ENCODE measurements around the gene ASPHD1.
"Not testable (repeated sequence)": the region's sequence is repeated elsewhere in the genome, so short reads cannot be mapped to it uniquely, and the experiment has no call there.

The ASPHD1 gene

DNA sequence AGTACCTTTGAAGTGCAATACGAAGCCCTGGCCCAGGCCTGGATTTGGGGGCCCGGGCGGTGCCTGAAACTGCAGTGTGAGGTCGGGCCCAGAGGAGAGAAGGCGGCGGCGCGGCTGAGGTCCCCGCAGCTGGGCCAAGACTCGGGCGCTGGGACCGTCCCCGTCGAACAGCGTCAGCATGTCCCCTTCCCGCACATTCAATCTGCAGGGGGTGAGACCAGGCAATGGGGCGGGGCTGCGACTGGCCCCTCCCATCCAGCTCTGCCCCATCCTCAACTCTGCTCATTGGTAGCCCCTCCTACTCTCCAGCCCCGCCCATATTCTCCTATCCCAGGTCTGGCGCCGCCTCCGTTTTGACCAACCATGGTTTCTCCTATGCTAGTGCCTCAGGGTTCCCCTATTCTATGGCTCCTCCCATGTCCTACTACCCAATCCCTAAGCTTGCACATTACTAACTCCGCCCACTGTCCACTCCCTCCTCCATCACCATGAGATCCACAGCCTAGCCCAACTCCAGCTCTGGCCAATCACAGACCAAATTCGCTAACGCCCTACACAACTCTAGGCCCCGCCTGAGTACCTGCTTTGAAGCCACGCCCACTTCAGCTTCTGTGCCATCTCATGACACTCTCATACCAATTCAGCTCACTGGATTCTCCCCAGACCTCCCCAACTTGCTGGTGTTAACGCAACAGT is 22.9 kb upstream of the ASPHD1 start:
- DNase-seq (ENCODE audit: low spot score) = peak; percentile 37

GRCh38 chr16:29878172-29878571 is 22.1 kb upstream of the ASPHD1 start:
- no peak for DNase-seq (ENCODE audit: low spot score)

DNA sequence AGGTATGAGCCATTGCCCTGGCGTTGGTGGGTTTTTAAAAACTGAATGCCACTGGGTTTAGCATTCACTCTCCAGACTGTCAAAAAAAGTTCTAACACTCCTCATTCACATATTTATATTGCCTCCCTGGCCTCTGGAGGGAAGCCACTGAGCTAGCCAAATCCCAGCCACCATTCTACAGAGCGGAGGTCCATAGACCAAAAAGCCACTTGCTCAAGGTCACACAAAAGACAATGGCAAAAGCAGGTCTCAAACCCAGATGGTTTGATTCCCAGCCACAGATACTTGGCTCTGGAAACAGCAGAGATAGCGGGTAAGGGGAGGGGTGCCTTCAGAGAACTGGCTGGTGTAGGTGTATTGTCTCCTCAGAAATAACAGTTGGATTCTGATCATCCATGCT is 19.2 kb upstream of the ASPHD1 start:
- DNase-seq (ENCODE audit: low spot score) = no peak

- DNase-seq (ENCODE audit: low spot score) = no peak
These were observed 16.3 kb upstream of the ASPHD1 start for GRCh38 chr16:29883987-29884386.

DNA sequence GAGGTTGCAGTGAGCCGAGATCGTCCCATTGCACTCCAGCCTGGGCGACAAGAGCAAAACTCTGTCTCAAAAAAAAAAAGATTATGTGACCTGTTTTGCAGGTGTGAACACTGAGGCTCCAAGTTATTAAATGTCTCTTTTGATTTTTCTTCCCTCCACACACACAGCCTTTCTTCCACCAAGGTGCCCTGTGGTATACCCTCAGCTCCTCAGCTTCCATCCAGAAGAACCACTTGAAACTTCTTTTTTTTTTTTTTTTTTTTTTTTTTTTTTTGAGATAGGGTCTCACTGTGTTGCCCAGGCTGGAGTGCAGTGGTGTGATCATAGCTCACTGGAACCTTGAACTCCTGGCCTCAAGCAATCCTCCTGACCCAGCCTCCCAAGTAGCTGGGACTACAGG is 10.9 kb upstream of the ASPHD1 start:
- DNase-seq (ENCODE audit: low spot score) = not testable (repeated sequence)

GRCh38 chr16:29891525-29892457 is 8.5 kb upstream of the ASPHD1 start:
- DNase-seq (ENCODE audit: low spot score) = no peak

GRCh38 chr16:29892458-29892813 is 7.9 kb upstream of the ASPHD1 start:
- DNase-seq (ENCODE audit: low spot score) = no peak

GRCh38 chr16:29893553-29893952 is 6.7 kb upstream of the ASPHD1 start:
- no peak for DNase-seq (ENCODE audit: low spot score)

DNA sequence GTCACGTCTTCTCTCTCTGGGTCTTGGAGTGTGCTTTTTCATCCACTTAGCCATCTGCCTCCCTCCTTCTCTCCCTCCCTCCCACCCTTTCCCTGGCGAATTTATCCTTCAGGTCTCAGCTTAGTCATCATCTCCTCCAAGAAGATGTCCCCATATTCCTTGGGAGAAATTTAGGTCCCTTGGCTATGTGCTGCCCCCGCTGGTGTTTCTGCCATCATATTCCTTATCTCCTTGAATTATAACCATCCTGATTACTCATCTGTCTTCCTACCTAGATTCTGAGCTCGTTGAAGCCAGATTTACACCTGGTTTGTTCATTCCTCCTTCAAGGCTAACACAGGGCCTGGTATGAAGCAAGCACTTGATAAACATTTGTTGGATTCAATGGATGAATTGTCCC is 5.9 kb upstream of the ASPHD1 start:
- no peak for DNase-seq (ENCODE audit: low spot score)

GRCh38 chr16:29896841-29897240 is 3.4 kb upstream of the ASPHD1 start:
- DNase-seq (ENCODE audit: low spot score) = no peak

GRCh38 chr16:29897333-29897732 is 3.0 kb upstream of the ASPHD1 start:
- DNase-seq (ENCODE audit: low spot score) = no peak

DNA sequence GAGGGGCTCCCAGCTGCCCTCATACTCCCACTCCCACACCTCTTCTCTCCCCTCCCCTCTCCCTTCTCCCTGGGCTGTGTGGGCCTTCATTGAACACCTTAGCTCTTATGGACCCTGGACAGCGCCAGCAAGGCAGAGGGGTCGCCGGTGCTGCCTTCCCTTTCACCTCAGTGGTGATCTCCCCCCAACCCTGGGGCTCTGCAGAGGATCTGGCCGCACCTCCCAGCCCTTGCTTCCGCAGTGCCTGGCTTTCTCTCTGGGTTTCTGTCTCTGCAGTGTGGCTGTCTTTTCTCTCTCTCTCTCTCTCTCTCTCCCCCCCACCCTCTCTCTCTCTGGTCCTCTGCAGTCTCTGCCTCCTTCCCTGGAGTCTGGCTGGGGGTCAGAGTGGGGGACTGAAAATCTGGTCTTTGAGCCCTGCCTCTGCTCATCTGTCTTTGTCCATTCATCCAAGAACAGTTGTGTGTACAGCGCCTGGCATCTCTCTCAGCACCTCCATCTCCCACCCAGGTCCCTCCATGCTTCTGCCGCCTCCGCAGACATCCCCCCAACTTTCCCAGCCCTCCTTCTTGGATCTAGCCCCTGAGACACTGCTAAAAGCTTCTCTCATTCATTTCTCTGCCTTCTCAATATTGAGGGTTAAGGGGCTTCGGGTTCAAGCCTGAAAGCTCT is 2.0 kb upstream of the ASPHD1 start:
- DNase-seq (ENCODE audit: low spot score) = no peak

DNA sequence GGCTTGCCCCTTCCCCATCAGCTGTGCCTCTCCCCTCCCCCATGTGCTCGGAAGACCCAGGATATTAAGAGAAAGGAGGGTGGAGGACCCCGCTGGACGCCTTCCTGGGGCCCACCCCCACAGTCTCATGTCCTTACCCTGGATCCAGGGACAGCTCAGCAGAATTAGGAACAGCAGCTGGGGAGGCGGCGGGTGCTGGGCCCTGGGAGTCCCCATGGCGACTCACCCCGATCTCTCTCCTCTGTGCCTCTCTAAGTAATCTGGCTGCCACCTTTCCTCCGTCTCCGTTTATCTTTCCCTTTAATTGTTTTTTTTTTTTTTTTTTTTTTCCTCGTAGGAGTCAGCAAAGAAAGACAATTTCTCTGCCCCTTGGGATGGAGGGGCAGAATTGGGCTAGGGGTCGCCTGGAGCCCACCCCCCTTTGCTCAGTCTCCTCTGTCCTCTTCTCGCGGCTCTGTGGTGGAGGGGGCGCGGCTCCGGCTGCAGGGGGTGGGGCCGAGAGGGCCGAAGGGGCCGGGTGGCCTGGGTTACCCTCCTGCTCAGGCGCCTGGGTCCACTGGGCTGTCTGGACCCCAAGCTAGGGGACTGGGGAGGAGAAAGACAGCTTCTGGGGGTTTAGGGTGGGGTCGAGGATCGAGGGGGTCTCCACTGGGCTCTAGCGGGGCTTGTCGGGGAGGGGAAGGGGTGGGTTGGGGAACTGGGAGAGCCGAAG is 1.3 kb upstream of the ASPHD1 start:
- DNase-seq (ENCODE audit: low spot score) = no peak

DNA sequence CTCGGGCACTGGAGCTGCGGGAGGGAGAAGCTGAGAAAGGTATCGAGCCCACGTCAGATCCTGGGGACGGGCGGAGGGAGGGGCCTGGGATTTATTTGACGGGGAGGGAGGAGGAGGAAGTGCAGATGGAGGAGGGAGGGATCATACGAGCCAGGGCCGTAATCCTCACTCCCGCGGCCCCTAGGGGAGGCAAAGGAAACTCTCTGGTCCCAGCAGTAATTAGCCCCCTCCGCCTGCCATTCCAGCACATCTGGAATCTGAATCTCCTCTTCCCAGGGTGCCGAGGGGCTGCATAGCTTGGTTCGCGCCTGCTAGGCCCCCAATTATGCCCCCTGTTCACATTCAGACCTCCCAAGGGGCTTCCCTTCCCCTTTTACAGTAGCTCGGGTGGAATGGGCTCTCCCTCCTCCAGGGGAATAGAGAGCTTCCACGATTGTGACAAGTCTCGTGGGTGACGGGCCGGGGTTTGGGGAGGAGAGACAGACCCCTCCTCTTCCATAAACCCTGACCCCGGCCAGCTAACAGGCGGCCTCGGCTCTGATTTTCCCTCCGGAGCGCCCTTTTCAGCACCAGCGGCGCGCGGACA is 679 bp upstream of the ASPHD1 start, which contains the start of gene SEZ6L2:
Gene SEZ6L2, minus strand, starts transcription at position 35 of the 586 bp plus-strand sequence. CDS start 531 bp downstream, outside the sequence.
- peak; percentile 90 for DNase-seq (ENCODE audit: low spot score)

DNA sequence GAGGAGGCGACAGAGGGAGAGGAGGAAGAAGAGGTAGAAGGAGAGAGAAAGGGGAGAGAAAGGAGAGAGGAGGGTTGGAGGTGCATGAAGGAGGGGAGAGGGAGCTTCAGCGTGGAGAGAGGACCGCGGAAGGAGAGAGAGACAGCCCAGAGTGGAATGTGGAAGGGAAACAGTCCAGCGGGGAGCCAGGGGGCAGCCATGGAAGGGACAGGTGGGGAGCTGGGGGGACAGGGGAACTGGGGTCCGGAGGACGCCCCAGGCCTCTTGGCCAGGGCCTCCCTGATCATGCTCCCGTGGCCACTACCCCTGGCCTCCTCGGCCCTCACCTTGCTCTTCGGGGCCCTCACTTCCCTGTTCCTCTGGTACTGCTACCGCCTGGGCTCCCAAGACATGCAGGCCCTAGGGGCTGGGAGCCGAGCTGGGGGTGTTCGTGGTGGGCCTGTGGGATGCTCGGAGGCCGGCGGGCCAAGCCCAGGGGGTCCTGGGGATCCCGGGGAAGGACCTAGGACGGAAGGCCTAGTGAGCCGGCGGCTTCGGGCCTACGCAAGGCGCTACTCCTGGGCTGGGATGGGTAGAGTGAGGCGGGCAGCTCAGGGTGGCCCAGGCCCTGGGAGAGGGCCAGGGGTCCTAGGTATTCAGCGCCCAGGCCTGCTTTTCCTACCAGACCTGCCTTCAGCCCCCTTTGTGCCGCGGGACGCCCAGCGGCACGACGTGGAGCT is 759 bp downstream of the ASPHD1 start:
- DNase-seq (ENCODE audit: low spot score) = no peak

GRCh38 chr16:29901607-29901945 is 1.3 kb downstream of the ASPHD1 start:
- DNase-seq (ENCODE audit: low spot score) = no peak

GRCh38 chr16:29903590-29903989 is 3.3 kb downstream of the ASPHD1 start:
- no peak for DNase-seq (ENCODE audit: low spot score)

DNA sequence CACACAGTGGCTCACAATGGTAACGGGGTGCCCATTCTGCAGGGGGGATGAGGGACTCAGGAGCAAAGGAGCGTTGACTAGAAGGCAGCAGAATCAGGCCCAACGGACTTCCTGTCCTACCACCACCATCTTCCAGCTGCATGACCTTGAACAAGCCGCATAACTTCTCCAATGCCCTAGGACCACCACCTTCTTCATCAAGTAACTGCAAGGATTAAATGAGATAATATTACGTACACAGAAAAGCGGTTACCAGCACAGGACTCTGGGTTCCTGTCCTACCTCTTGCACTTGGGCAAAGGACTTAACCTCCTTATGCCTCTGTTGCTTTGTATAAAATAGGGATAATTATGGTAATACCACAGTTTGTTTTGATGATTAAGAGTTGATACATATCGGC is 4.7 kb downstream of the ASPHD1 start:
- no peak for DNase-seq (ENCODE audit: low spot score)

DNA sequence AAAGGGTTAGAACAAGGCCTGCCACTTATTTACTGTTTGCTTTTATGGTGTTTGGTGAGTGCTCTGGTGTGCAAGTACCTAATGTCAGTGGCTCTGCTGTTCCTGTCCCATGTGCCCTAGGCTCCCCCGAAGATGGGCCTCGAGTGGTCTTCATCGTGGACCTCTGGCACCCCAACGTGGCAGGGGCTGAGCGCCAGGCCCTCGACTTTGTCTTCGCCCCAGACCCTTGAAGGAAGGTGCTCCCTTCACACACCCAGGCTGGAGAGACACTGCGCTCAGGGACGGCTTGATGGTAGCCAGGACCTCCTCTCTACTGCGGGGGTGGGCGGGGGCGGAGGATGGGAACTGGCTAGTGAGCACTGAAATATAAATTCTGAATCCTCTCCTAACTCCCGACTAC is 5.4 kb downstream of the ASPHD1 start:
- no peak for DNase-seq (ENCODE audit: low spot score)

DNA sequence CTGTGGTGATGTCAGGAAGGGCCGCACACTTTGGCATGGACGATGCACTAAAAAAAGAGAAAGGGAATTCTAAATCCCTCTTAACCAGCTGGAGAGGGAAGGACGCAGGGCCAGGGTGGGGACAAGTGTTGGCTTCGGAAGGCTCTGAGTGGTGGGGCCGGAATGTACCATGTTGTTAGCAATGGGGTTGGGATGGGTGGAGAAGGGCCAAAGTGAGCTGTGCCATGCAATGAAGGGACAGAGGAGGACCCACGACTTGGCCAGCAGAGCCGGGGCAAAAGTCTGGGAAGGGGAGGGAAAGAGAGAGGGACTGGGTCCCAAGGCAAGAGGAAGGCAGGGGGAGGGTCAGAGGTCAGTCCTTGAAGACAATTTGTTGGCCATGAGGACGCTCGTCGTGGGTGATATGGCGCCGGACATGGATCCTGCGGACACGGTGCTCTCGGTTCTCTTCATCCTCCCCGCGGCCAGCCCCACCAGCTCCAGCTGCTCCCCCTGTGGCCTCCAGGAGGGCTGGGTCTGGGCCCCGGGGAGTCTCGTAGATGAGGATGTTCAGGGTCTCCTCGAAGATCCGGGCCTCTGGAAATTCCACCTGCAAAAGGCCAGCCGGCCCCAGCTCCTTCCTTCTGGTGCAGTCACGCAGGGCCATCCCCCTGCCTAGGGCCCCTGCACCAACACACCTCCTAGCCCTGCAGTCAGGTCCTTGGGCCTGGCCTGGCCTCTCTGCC is 6.4 kb downstream of the ASPHD1 start:
- DNase-seq (ENCODE audit: low spot score) = no peak

Data from Ammon's horn (tissue), 1 donor.